ENCODE data around the gene CRYBG3.
A peak's percentile ranks its signal among the peaks of the same experiment; 100 is the strongest.

CRYBG3 gene

GRCh38 chr3:97839944-97840343 is 18.1 kb downstream of the CRYBG3 start:
- Histone ChIP-seq H3K9ac (ENCODE audit: low read length) (no peak overlapping the region), H2BK15ac (replicated peaks; ENCODE audit: low read depth) (no peak overlapping the region), H3K27me3 (ENCODE audit: insufficient read depth, low read length, poor library complexity) (no peaks in the 10 kb centered on the region), H3K4me1 (ENCODE audit: control insufficient read depth, low read depth, low read length) (no peaks in the 10 kb centered on the region), H2BK120ac (ENCODE audit: low read depth, low read length) (no peak overlapping the region), H3K56ac (ENCODE audit: low read length) (no peak overlapping the region), H3K79me2 (ENCODE audit: control insufficient read depth, insufficient read depth, low read length) (no peaks in the 10 kb centered on the region), H2BK5ac (ENCODE audit: low read length) (no peak overlapping the region), H3K18ac (ENCODE audit: low read length) (no peak overlapping the region), H4K5ac (ENCODE audit: low read length) (no peak overlapping the region), H4K8ac (ENCODE audit: low read depth, low read length) (no peak overlapping the region), H2AK5ac (ENCODE audit: low read length) (no peak overlapping the region), H3K79me1 (ENCODE audit: low read length) (no peaks in the 10 kb centered on the region), H3K4me3 (ENCODE audit: low read length) (no peak overlapping the region), H3K4me2 (ENCODE audit: low read length) (no peak overlapping the region), H3K27ac (ENCODE audit: low read depth, low read length) (no peak overlapping the region), H3K36me3 (ENCODE audit: control insufficient read depth, insufficient read depth, low read length) (no peaks in the 10 kb centered on the region), H3K4ac (ENCODE audit: low read depth, low read length) (no peak overlapping the region), H3K23ac (ENCODE audit: low read length) (no peak overlapping the region)
- WGBS (ENCODE audit: extremely low coverage, insufficient coverage, low lambda C conversion rate): no CpG with 5 or more reads among the region's 2 CpGs
- DNase-seq: no peak

GRCh38 chr3:97841304-97841703 is 19.5 kb downstream of the CRYBG3 start:
- Histone ChIP-seq H3K18ac (ENCODE audit: low read length) (no peak overlapping the region), H3K23ac (ENCODE audit: low read length) (no peak overlapping the region), H3K79me2 (ENCODE audit: control insufficient read depth, insufficient read depth, low read length) (no peaks in the 10 kb centered on the region), H3K4me1 (ENCODE audit: control insufficient read depth, low read depth, low read length) (no peaks in the 10 kb centered on the region), H3K56ac (ENCODE audit: low read length) (no peak overlapping the region), H3K79me1 (ENCODE audit: low read length) (no peaks in the 10 kb centered on the region), H3K4ac (ENCODE audit: low read depth, low read length) (no peak overlapping the region), H4K5ac (ENCODE audit: low read length) (no peak overlapping the region), H3K27me3 (ENCODE audit: insufficient read depth, low read length, poor library complexity) (no peaks in the 10 kb centered on the region), H4K8ac (ENCODE audit: low read depth, low read length) (no peak overlapping the region), H3K27ac (ENCODE audit: low read depth, low read length) (no peak overlapping the region), H2AK5ac (ENCODE audit: low read length) (no peak overlapping the region), H2BK5ac (ENCODE audit: low read length) (no peak overlapping the region), H2BK120ac (ENCODE audit: low read depth, low read length) (no peak overlapping the region), H3K4me2 (ENCODE audit: low read length) (no peak overlapping the region), H3K9ac (ENCODE audit: low read length) (no peak overlapping the region), H3K36me3 (ENCODE audit: control insufficient read depth, insufficient read depth, low read length) (no peaks in the 10 kb centered on the region), H3K4me3 (ENCODE audit: low read length) (no peak overlapping the region), H2BK15ac (replicated peaks; ENCODE audit: low read depth) (no peak overlapping the region)
- no peak for DNase-seq
- no CpG with 5 or more reads among the region's 8 CpGs for WGBS (ENCODE audit: extremely low coverage, insufficient coverage, low lambda C conversion rate)

GRCh38 chr3:97841956-97842355 is 20.1 kb downstream of the CRYBG3 start:
- Histone ChIP-seq H4K5ac (ENCODE audit: low read length) (no peak overlapping the region), H4K8ac (ENCODE audit: low read depth, low read length) (no peak overlapping the region), H3K4ac (ENCODE audit: low read depth, low read length) (no peak overlapping the region), H2BK5ac (ENCODE audit: low read length) (no peak overlapping the region), H3K4me2 (ENCODE audit: low read length) (no peak overlapping the region), H3K79me1 (ENCODE audit: low read length) (no peaks in the 10 kb centered on the region), H3K4me3 (ENCODE audit: low read length) (no peak overlapping the region), H3K56ac (ENCODE audit: low read length) (no peak overlapping the region), H3K79me2 (ENCODE audit: control insufficient read depth, insufficient read depth, low read length) (no peaks in the 10 kb centered on the region), H2BK120ac (ENCODE audit: low read depth, low read length) (no peak overlapping the region), H2AK5ac (ENCODE audit: low read length) (no peak overlapping the region), H3K18ac (ENCODE audit: low read length) (no peak overlapping the region), H3K4me1 (ENCODE audit: control insufficient read depth, low read depth, low read length) (no peaks in the 10 kb centered on the region), H3K27ac (ENCODE audit: low read depth, low read length) (no peak overlapping the region), H2BK15ac (replicated peaks; ENCODE audit: low read depth) (no peak overlapping the region), H3K36me3 (ENCODE audit: control insufficient read depth, insufficient read depth, low read length) (no peaks in the 10 kb centered on the region), H3K27me3 (ENCODE audit: insufficient read depth, low read length, poor library complexity) (no peaks in the 10 kb centered on the region), H3K9ac (ENCODE audit: low read length) (no peak overlapping the region), H3K23ac (ENCODE audit: low read length) (no peak overlapping the region)
- no peak for DNase-seq
- WGBS (ENCODE audit: extremely low coverage, insufficient coverage, low lambda C conversion rate): no CpG with 5 or more reads among the region's 3 CpGs

GRCh38 chr3:97848779-97849178 is 27.0 kb downstream of the CRYBG3 start:
- H3K9ac ChIP-seq (ENCODE audit: low read length): no peak overlapping the region
- H3K27me3 ChIP-seq (ENCODE audit: insufficient read depth, low read length, poor library complexity): no peaks in the 10 kb centered on the region
- no peaks in the 10 kb centered on the region for H3K36me3 ChIP-seq (ENCODE audit: control insufficient read depth, insufficient read depth, low read length)
- no peak overlapping the region for H2BK120ac ChIP-seq (ENCODE audit: low read depth, low read length)
- H2AK5ac ChIP-seq (ENCODE audit: low read length): no peak overlapping the region
- no peaks in the 10 kb centered on the region for H3K79me1 ChIP-seq (ENCODE audit: low read length)
- H2BK5ac ChIP-seq (ENCODE audit: low read length): no peak overlapping the region
- H4K8ac ChIP-seq (ENCODE audit: low read depth, low read length): no peak overlapping the region
- H3K4me1 ChIP-seq (ENCODE audit: control insufficient read depth, low read depth, low read length): no peaks in the 10 kb centered on the region
- H3K4ac ChIP-seq (ENCODE audit: low read depth, low read length): no peak overlapping the region
- DNase-seq: no peak
- WGBS (ENCODE audit: extremely low coverage, insufficient coverage, low lambda C conversion rate): no CpG with 5 or more reads among the region's 3 CpGs
- no peak overlapping the region for H3K18ac ChIP-seq (ENCODE audit: low read length)
- H4K5ac ChIP-seq (ENCODE audit: low read length): no peak overlapping the region
- H3K4me3 ChIP-seq (ENCODE audit: low read length): no peak overlapping the region
- no peak overlapping the region for H3K56ac ChIP-seq (ENCODE audit: low read length)
- H3K4me2 ChIP-seq (ENCODE audit: low read length): no peak overlapping the region
- H3K27ac ChIP-seq (ENCODE audit: low read depth, low read length): no peak overlapping the region
- H3K79me2 ChIP-seq (ENCODE audit: control insufficient read depth, insufficient read depth, low read length): no peaks in the 10 kb centered on the region
- no peak overlapping the region for H2BK15ac ChIP-seq (replicated peaks; ENCODE audit: low read depth)
- H3K23ac ChIP-seq (ENCODE audit: low read length): no peak overlapping the region

- no peak overlapping the region for H3K27ac ChIP-seq (ENCODE audit: low read depth, low read length)
- H3K23ac ChIP-seq (ENCODE audit: low read length): no peak overlapping the region
- no peak overlapping the region for H2BK15ac ChIP-seq (replicated peaks; ENCODE audit: low read depth)
- H3K4me3 ChIP-seq (ENCODE audit: low read length): no peak overlapping the region
- H3K4me1 ChIP-seq (ENCODE audit: control insufficient read depth, low read depth, low read length): no peaks in the 10 kb centered on the region
- H3K79me1 ChIP-seq (ENCODE audit: low read length): peaks cover 4% of the 10 kb centered on the region
- H2BK120ac ChIP-seq (ENCODE audit: low read depth, low read length): no peak overlapping the region
- H2BK5ac ChIP-seq (ENCODE audit: low read length): no peak overlapping the region
- no peak overlapping the region for H4K8ac ChIP-seq (ENCODE audit: low read depth, low read length)
- H3K36me3 ChIP-seq (ENCODE audit: control insufficient read depth, insufficient read depth, low read length): no peaks in the 10 kb centered on the region
- no peak for DNase-seq
- no peak overlapping the region for H3K56ac ChIP-seq (ENCODE audit: low read length)
- H3K4ac ChIP-seq (ENCODE audit: low read depth, low read length): no peak overlapping the region
- no peak overlapping the region for H3K18ac ChIP-seq (ENCODE audit: low read length)
- H3K27me3 ChIP-seq (ENCODE audit: insufficient read depth, low read length, poor library complexity): no peaks in the 10 kb centered on the region
- 100% methylated on average over 1 of the region's 6 CpGs for WGBS (ENCODE audit: extremely low coverage, insufficient coverage, low lambda C conversion rate)
- H4K5ac ChIP-seq (ENCODE audit: low read length): no peak overlapping the region
- no peaks in the 10 kb centered on the region for H3K79me2 ChIP-seq (ENCODE audit: control insufficient read depth, insufficient read depth, low read length)
- H3K4me2 ChIP-seq (ENCODE audit: low read length): no peak overlapping the region
- H3K9ac ChIP-seq (ENCODE audit: low read length): no peak overlapping the region
- H2AK5ac ChIP-seq (ENCODE audit: low read length): no peak overlapping the region
Observed at GRCh38 chr3:97857401-97857800, 35.6 kb downstream of the CRYBG3 start.

- H3K36me3 ChIP-seq (ENCODE audit: control insufficient read depth, insufficient read depth, low read length): no peaks in the 10 kb centered on the region
- H4K8ac ChIP-seq (ENCODE audit: low read depth, low read length): no peak overlapping the region
- H2AK5ac ChIP-seq (ENCODE audit: low read length): no peak overlapping the region
- peaks cover 4% of the 10 kb centered on the region for H3K79me1 ChIP-seq (ENCODE audit: low read length)
- H3K4me3 ChIP-seq (ENCODE audit: low read length): no peak overlapping the region
- H2BK5ac ChIP-seq (ENCODE audit: low read length): no peak overlapping the region
- H4K5ac ChIP-seq (ENCODE audit: low read length): no peak overlapping the region
- no peak overlapping the region for H2BK120ac ChIP-seq (ENCODE audit: low read depth, low read length)
- H3K4me1 ChIP-seq (ENCODE audit: control insufficient read depth, low read depth, low read length): no peaks in the 10 kb centered on the region
- WGBS (ENCODE audit: extremely low coverage, insufficient coverage, low lambda C conversion rate): no CpG with 5 or more reads among the region's 2 CpGs
- no peak overlapping the region for H3K18ac ChIP-seq (ENCODE audit: low read length)
- no peak overlapping the region for H3K56ac ChIP-seq (ENCODE audit: low read length)
- no peak overlapping the region for H3K4me2 ChIP-seq (ENCODE audit: low read length)
- H3K27ac ChIP-seq (ENCODE audit: low read depth, low read length): no peak overlapping the region
- no peaks in the 10 kb centered on the region for H3K27me3 ChIP-seq (ENCODE audit: insufficient read depth, low read length, poor library complexity)
- H3K4ac ChIP-seq (ENCODE audit: low read depth, low read length): no peak overlapping the region
- H2BK15ac ChIP-seq (replicated peaks; ENCODE audit: low read depth): no peak overlapping the region
- no peaks in the 10 kb centered on the region for H3K79me2 ChIP-seq (ENCODE audit: control insufficient read depth, insufficient read depth, low read length)
- peak; percentile 47 for DNase-seq
- H3K23ac ChIP-seq (ENCODE audit: low read length): no peak overlapping the region
- no peak overlapping the region for H3K9ac ChIP-seq (ENCODE audit: low read length)
Observed at GRCh38 chr3:97860364-97860763, 38.6 kb downstream of the CRYBG3 start.

All from mesendoderm (in vitro differentiated cells).